NCI-H2107 (cell line): ENCODE results near the gene OGG1.
A peak's percentile ranks its signal among the peaks of the same experiment; 100 is the strongest.

Experiments
- DNase-seq: peaks from one replicate; lab custom pipeline; 2025; lab: John Stamatoyannopoulos, UW

The OGG1 gene

DNA sequence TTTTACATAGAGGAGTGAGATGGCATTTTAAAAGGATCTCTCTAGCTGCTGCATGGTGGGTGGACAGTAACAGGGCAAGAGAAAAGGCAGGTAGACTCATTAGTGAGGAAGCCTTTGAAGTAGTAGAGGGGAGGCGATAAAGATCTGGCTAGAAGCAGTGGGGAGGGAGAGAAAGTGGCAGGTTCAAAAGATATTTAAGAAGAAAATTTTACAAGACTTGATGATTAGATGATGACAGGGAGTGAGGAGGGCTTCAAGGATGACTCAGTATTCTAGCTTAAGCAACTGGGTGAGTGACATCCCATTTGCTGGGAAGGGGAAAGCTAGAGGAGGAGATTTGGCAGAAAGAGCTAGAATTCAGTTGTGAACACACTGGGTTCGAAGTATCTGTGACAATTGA is 22.0 kb upstream of the OGG1 start:
- no peak for DNase-seq

DNA sequence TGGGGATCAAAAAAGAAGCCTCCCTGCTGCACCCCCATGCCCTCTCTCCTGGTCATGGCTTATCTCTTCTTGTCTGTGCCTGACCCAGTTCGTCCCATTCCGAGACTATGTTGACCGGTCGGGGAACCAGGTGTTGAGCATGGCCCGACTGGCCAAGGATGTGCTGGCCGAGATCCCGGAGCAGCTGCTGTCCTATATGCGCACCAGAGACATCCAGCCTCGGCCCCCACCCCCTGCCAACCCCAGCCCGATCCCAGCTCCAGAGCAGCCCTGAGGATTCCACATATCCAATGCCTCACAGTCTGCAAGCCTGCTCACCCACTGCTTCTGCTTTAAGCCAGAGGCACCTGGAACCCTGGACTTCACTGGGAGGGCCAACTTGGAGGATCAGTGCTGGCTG is 20.3 kb upstream of the OGG1 start:
- no peak for DNase-seq

- no peak for DNase-seq
Observed at GRCh38 chr3:9730657-9731205, 19.0 kb upstream of the OGG1 start.

DNA sequence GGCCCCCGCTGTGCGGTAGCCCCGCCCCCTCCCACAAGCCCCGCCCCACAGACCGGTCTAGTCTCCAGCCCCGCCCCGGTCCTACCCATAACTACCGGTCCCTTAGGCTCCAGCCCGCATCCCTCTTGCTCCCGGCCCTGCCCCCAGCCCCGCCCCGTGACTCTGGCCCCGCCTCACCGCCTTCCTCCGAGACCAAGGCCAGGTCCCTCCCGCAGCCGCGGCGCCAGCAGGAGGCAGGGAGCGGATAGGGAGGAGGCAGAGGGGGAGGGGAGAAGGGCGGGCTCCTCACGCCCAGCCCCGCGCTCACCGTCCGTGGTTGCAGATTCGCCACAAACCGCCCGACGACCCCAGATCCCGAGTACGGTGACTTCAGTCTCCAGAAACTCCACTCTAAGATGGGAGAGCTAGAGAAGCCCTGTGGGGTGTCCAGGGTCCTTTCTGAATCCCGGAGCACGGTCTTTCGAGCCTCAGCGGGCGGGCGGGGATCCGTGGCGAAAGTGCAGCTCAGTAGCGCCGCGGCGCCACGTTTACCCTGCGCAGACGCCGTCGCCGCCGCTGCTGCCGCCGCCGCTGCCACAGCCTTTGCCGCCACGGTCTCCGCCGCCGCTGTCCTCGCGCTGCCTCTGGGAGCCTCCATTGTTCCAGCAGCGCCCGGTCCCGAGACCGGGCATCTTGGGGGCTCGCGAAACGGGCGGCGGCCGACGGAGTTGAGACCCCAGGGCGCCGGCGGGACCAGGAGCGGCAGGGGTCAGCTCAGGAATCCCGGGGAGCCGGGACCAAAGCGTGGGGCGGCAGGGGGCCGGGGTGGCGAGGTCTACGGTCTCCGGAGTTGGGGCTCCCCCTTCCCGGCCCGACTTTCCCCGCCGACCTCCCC is 18.3 kb upstream of the OGG1 start, which contains the start of gene BRPF1:
BRPF1 (plus strand) TSS at position 530 of the 874 bp plus-strand sequence. CDS start 2,406 bp downstream, outside the sequence.
- peak; percentile 92 for DNase-seq

GRCh38 chr3:9732080-9732739 is 17.5 kb upstream of the OGG1 start:
- no peak for DNase-seq

- no peak for DNase-seq
Observed at GRCh38 chr3:9732740-9733115, 17.0 kb upstream of the OGG1 start.

DNA sequence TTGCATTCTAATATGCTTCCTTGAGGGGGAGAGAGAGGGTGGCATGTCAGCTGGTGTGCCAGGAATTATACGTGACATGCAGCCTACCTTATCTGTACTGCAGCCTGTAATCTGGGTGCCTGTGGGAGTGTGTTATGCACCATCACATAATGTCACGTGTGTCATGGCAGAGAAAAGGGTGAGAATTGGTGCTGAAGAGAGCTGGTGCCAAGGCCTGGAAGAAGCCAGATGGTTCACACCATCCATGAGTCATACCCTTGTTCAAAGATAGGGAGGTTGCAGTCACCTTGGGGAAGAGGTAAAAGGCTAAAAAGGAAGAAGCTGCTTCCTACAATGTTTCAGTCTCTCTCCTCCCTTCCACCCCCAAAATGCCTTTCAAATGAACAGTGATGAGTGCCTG is 12.9 kb upstream of the OGG1 start:
- no peak for DNase-seq

GRCh38 chr3:9739181-9739580 is 10.6 kb upstream of the OGG1 start:
- no peak for DNase-seq

- DNase-seq: no peak
Observed at GRCh38 chr3:9742560-9742959, 7.2 kb upstream of the OGG1 start.

DNA sequence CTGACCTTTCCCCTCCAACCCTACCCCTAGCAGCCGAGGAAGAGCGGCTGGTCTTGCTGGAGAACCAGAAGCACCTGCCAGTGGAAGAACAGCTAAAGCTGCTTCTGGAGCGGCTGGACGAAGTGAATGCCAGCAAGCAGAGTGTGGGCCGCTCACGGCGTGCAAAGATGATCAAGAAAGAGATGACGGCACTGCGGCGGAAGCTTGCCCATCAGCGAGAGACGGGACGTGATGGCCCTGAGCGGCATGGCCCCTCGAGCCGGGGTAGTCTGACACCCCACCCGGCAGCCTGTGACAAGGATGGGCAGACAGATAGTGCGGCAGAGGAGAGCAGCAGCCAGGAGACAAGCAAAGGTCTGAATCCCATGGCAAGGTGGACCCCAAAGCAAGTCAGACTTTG is 6.2 kb upstream of the OGG1 start:
- no peak for DNase-seq

DNA sequence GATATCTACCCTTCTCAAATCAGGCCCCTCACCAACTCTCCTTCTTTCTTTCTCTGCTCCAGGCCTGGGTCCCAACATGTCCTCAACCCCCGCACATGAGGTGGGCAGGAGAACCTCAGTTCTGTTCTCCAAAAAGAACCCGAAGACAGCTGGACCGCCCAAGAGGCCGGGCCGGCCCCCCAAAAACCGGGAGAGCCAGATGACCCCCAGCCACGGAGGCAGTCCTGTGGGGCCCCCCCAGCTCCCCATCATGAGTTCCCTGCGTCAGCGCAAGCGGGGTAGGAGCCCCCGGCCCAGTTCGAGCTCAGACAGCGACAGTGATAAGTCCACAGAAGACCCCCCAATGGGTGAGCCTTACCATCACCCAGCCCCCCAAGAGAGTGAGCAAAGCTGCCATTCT is 5.6 kb upstream of the OGG1 start:
- no peak for DNase-seq

- no peak for DNase-seq
Observed at GRCh38 chr3:9745521-9745920, 4.2 kb upstream of the OGG1 start.

DNA sequence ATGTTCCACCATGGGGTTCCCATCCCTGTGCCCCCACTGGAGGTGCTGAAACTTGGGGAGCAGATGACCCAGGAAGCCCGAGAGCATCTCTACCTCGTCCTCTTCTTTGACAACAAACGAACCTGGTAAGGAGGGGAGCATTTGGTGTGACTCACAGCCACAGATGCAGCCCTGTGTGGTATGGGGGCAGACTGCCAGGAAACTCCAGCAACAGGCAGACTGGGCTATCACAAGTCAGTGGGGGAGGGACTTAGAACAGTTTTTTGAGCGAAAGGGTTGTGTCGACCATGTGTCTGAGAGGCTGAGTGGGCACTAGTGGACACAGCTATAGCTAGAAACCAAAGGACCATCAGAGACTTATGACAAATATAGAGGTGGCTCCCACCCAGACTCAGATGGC is 3.4 kb upstream of the OGG1 start:
- no peak for DNase-seq

GRCh38 chr3:9747267-9747666 is 2.5 kb upstream of the OGG1 start:
- no peak for DNase-seq

- no peak for DNase-seq
Observed at GRCh38 chr3:9748031-9748430, 1.7 kb upstream of the OGG1 start.

GRCh38 chr3:9749296-9749644 is 482 bp upstream of the OGG1 start:
- DNase-seq: no peak

DNA sequence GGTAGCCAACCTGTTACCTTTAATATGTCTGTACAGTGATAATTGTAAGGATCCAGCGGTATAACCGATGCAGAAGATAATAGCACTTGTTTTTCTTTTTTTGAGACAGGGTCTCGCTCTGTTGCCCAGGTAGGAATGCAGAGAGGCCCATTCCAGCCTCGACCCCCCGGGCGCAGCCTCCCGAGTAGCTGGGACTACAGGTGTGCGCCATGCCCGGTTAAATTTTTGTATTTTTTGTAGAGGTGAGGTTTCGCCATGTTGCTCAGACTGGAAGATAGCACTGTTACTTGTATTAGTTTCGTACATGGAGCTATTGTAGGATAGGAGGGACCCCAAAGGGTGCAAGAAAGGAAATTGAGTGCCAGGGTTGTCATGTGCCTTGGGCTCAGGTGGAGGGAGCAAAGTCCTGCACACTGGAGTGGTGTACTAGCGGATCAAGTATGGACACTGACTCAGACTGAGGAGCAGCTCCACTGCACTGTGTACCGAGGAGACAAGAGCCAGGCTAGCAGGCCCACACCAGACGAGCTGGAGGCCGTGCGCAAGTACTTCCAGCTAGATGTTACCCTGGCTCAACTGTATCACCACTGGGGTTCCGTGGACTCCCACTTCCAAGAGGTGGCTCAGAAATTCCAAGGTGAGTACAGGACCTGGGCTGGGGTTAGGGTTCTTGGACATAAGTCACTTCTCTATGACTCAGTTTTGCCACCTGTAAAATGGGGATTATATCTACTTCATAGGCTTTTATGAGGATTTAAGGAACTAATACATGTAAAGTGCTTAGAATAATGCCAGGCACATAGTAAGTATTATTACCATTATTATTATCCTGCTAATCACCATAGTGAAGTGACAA is 1.0 kb downstream of the OGG1 start:
- DNase-seq: no peak

DNA sequence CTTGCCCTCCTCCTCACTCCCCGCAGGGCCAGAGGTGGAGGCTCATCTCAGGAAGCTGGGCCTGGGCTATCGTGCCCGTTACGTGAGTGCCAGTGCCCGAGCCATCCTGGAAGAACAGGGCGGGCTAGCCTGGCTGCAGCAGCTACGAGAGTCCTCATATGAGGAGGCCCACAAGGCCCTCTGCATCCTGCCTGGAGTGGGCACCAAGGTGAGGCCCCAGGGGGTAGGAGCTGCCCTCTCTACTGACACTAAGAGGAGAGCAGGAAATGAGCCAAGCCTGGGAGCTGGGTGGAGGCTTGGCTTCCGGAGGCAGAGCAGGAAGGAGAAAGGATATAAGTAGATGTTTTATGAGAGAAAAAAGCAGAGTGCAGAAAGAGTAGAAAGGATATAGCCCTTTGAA is 4.9 kb downstream of the OGG1 start:
- DNase-seq: no peak

- DNase-seq: no peak
Observed at GRCh38 chr3:9757427-9757826, 7.7 kb downstream of the OGG1 start.

DNA sequence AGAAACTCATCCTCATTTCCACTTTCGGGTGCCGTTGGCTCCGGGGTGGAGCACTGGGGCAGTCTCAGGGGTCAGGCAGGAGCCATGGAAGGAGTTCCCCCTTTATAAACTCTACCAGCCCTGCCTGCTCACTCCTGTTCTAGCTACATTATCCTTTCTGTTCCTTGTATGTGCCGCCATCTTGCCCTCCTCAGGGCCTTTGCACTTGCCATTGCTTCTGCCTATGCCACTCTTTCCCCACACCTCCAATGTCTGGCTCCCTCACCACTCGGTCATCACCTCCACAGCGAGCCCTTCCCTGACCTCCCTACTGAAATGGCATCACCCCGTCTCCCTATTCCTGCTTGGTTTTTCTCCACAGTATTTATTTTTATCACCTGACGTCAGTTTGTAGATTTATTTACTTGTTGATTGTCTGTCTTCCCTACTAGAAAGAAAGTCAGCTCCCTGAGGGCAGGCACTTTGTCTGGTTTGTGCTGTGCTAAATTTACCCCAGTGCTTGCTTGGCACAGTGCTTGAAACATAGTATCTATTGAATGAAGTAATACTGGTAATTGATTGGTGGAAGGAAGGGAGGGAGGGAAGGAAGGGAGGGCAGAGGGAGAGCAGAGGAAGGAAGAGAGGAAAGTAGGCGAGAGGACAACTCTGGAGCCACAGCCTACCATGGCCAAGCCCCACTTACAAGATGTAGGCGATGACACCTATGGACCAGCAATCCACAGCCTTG is 11.2 kb downstream of the OGG1 start:
- no peak for DNase-seq

GRCh38 chr3:9761919-9762318 is 12.2 kb downstream of the OGG1 start:
- no peak for DNase-seq

- no peak for DNase-seq
Observed at GRCh38 chr3:9762871-9763270, 13.1 kb downstream of the OGG1 start.
